Gastrocnemius medialis (tissue), 4 donors: Measurements from ENCODE around the gene OR9G1.

ENCODE experiments used
- CTCF ChIP-seq, 5 experiments: fragments of 450-650 bp in 3 of 5; fragments of 200-600 bp in 2 of 5; sonication (generic) in 2 of 5; IDR thresholded peaks in 4 of 5; conservative IDR thresholded peaks in 1 of 5; 1 replicate in 4 of 5; 2 replicates in 1 of 5; pipeline ENCODE4 v1.5.1; 2016 to 2019; ENCODE audit warnings: antibody characterized with exemption in 5 of 5, mild to moderate bottlenecking in 3 of 5, moderate library complexity in 3 of 5
- POLR2A ChIP-seq, 2 donors: fragments of 450-650 bp; IDR thresholded peaks; one replicate each; pipeline ENCODE4 v1.6.1; 2017; ENCODE audit warnings: antibody characterized with exemption in 2 of 2, mild to moderate bottlenecking in 2 of 2, moderate library complexity in 2 of 2

- TF ChIP-seq POLR2A (IDR thresholded peaks at IDR 0.05), result no peak
- TF ChIP-seq CTCF (IDR thresholded peaks at IDR 0.05 in 4 of 5, conservative IDR thresholded peaks at IDR 0.05 in 1 of 5), result no peak
These were observed 17.5 kb downstream of the OR9G1 start for GRCh38 chr11:56716379-56716854.
